HCT116 (cell line): ENCODE measurements around the gene BMF. TPM values are rescaled to one million over a fixed set of nuclear protein-coding genes. Genes with fewer than 3 reads are reported as not detected.

Experiments
- ATAC-seq: fragments of 200-7000 bp; cut with Tn5 transposase; 2 replicates; pipeline ENCODE4 v1.9.1; 2020; ENCODE audit warnings: mild to moderate bottlenecking, moderate library complexity
- BruUV-seq: library from RNA; stranded (reverse); fragments of 400-500 nt; replicated peaks from 2 replicates; lab custom pipeline; 2021; lab: Mats Ljungman, UMichigan
- CTCF ChIA-PET: fragments of 300-600 bp; sonication (Branson Sonifier 250); formaldehyde crosslinking; loops from one replicate; lab custom pipeline; 2021; ENCODE audit warnings: antibody characterized with exemption; lab: Charles Lee
- POLR2A ChIA-PET: fragments of 300-600, 350-600 bp; sonication (Branson Sonifier 250); formaldehyde crosslinking; loops from one replicate; lab custom pipeline; 2021; ENCODE audit warnings: antibody characterized with exemption; lab: Charles Lee
- RAD21 ChIA-PET, 2 experiments: fragments of 300-600 bp; sonication (Branson Sonifier 250); formaldehyde crosslinking; loops; one replicate each; lab custom pipeline; 2023; ENCODE audit warnings: low total read pairs in 2 of 2; ENCODE audit not compliant: uncharacterized antibody in 2 of 2, unreplicated experiment in 2 of 2, low non-redundant PET in 1 of 2; lab: Charles Lee
- DNase-seq: peaks from one replicate; pipeline ENCODE4 v3.0.0-alpha.2; 2010; ENCODE audit warnings: low read depth, low spot score
- H2AFZ ChIP-seq: fragments of 200-600 bp; shearing (Covaris generic), sonication (generic); 2 replicates; pipeline ENCODE4 v1.6.1; 2017; ENCODE audit warnings: low read depth, mixed run types, mixed read lengths, antibody characterized with exemption, low read length; ENCODE audit not compliant: poor library complexity, severe bottlenecking
- H3K27ac ChIP-seq: 2 replicates; pipeline ENCODE4 v1.5.1; 2012; ENCODE audit warnings: low read depth, low read length
- H3K27me3 ChIP-seq: fragments of 200-600 bp; sonication (generic); 2 replicates; pipeline ENCODE4 v1.6.1; 2016; ENCODE audit warnings: mixed run types, low read length, mixed read lengths; ENCODE audit not compliant: insufficient read depth
- H3K36me3 ChIP-seq, 2 experiments: fragments of 200-500 bp in 1 of 2; fragments of 200-600 bp in 1 of 2; sonication (Bioruptor generic) in 1 of 2; sonication (generic) in 1 of 2; 2 replicates each; pipeline versions ENCODE4 v1.5.1 to v1.6.1; 2014 to 2016; ENCODE audit warnings: low read length in 2 of 2, inconsistent platforms in 1 of 2, mixed read lengths in 1 of 2, mixed run types in 1 of 2; ENCODE audit not compliant: insufficient read depth in 2 of 2, control insufficient read depth in 1 of 2
- H3K4me1 ChIP-seq, 2 experiments: fragments of 200-600 bp in 1 of 2; sonication (generic) in 1 of 2; 2 replicates each; pipeline versions ENCODE4 v1.5.1 to v1.6.1; 2012 to 2017; ENCODE audit warnings: low read length in 2 of 2, inconsistent platforms in 1 of 2, mild to moderate bottlenecking in 1 of 2, mixed read lengths in 1 of 2, mixed run types in 1 of 2, moderate library complexity in 1 of 2; ENCODE audit not compliant: insufficient read depth in 2 of 2, control insufficient read depth in 1 of 2
- H3K4me2 ChIP-seq: fragments of 200-600 bp; sonication (generic); 2 replicates; pipeline ENCODE4 v1.6.1; 2017; ENCODE audit warnings: mixed run types, low read length, mixed read lengths
- H3K4me3 ChIP-seq, 2 experiments: fragments of 200-600 bp in 1 of 2; sonication (generic) in 1 of 2; replicated peaks in 1 of 2; 2 replicates each; pipeline ENCODE4 v1.5.1; 2011 to 2016; ENCODE audit warnings: low read length in 2 of 2, control low read depth in 1 of 2, low read depth in 1 of 2, mild to moderate bottlenecking in 1 of 2, mixed read lengths in 1 of 2, mixed run types in 1 of 2
- H3K79me2 ChIP-seq: fragments of 200-600 bp; sonication (generic); 2 replicates; pipeline ENCODE4 v1.6.1; 2017; ENCODE audit warnings: mild to moderate bottlenecking, mixed run types, low read length, moderate library complexity, mixed read lengths; ENCODE audit not compliant: insufficient read depth
- H3K9ac ChIP-seq: fragments of 200-600 bp; sonication (generic); 2 replicates; pipeline ENCODE4 v1.6.1; 2016; ENCODE audit warnings: low read length, mixed read lengths
- H3K9me2 ChIP-seq: fragments of 200-600 bp; sonication (generic), shearing (Covaris generic); 2 replicates; pipeline ENCODE4 v1.6.1; 2017; ENCODE audit warnings: mixed run types, mild to moderate bottlenecking, moderate library complexity; ENCODE audit not compliant: insufficient read depth
- H3K9me3 ChIP-seq, 2 experiments: fragments of 200-500 bp in 1 of 2; fragments of 200-600 bp in 1 of 2; sonication (Bioruptor generic) in 1 of 2; sonication (generic) in 1 of 2; 2 replicates each; pipeline ENCODE4 v1.6.1; 2014 to 2017; ENCODE audit warnings: low read length in 2 of 2, mixed read lengths in 2 of 2, inconsistent platforms in 1 of 2, low read depth in 1 of 2, mild to moderate bottlenecking in 1 of 2, mixed run types in 1 of 2, moderate library complexity in 1 of 2; ENCODE audit not compliant: control insufficient read depth in 1 of 2, insufficient read depth in 1 of 2
- H4K20me1 ChIP-seq: fragments of 200-600 bp; sonication (generic), shearing (Covaris generic); 2 replicates; pipeline ENCODE4 v1.6.1; 2017; ENCODE audit warnings: mixed run types, mild to moderate bottlenecking, moderate library complexity; ENCODE audit not compliant: insufficient read depth
- CBX3 ChIP-seq: IDR thresholded peaks from 2 replicates; pipeline ENCODE4 v1.6.1; 2012; ENCODE audit warnings: low read depth
- CEBPB ChIP-seq: IDR thresholded peaks from 2 replicates; pipeline ENCODE4 v1.6.1; 2012; ENCODE audit warnings: low read depth
- CTCF ChIP-seq, 3 experiments: fragments of 200-600 bp in 1 of 3; sonication (generic) in 1 of 3; IDR thresholded peaks in 2 of 3; conservative IDR thresholded peaks in 1 of 3; 2 replicates each; pipeline ENCODE4 v1.5.1; 2012 to 2017; ENCODE audit warnings: low read depth in 2 of 3, low read length in 2 of 3, antibody characterized with exemption in 1 of 3, borderline replicate concordance in 1 of 3, control low read depth in 1 of 3, mild to moderate bottlenecking in 1 of 3, mixed read lengths in 1 of 3, mixed run types in 1 of 3, moderate library complexity in 1 of 3; ENCODE audit not compliant: insufficient read depth in 1 of 3
- EZH2 ChIP-seq: fragments of 200-600 bp; sonication (generic); IDR thresholded peaks from 2 replicates; pipeline ENCODE4 v1.6.1; 2017; ENCODE audit warnings: antibody characterized with exemption, mixed run types
- EZH2phosphoT487 ChIP-seq: fragments of 200-600 bp; IDR thresholded peaks from 2 replicates; pipeline ENCODE4 v1.6.1; 2018; ENCODE audit warnings: antibody characterized with exemption, borderline replicate concordance
- JUND ChIP-seq: IDR thresholded peaks from 2 replicates; pipeline ENCODE4 v1.6.1; 2012
- SIN3A ChIP-seq: IDR thresholded peaks from 2 replicates; pipeline ENCODE4 v1.6.1; 2012; ENCODE audit warnings: low read depth
- TCF7L2 ChIP-seq: IDR thresholded peaks from 2 replicates; pipeline ENCODE4 v1.7.0; 2011; ENCODE audit warnings: borderline replicate concordance, inconsistent platforms; ENCODE audit not compliant: insufficient read depth, insufficient read length; ENCODE audit errors: extremely low read depth
- ZNF274 ChIP-seq: fragments of 200-500 bp; sonication (Bioruptor generic); IDR thresholded peaks from 2 replicates; pipeline ENCODE4 v1.6.1; 2014; ENCODE audit warnings: mild to moderate bottlenecking, low read depth, low read length, inconsistent platforms
- intact Hi-C: fragments of 100-400 bp; cut with micrococcal nuclease; formaldehyde crosslinking; loops from 2 replicates; pipeline ENCODE4 v1.10.0; 2022
- total RNA-seq: library from RNA; stranded (reverse); gene quantifications from one replicate; pipeline ENCODE4 v1.2.1, GENCODE V29; 2021; ENCODE audit not compliant: unreplicated experiment
- TF ChIP-seq, protein P1 (sequence below): IDR thresholded peaks from 2 replicates; pipeline ENCODE4 v1.6.1; 2012

The BMF gene
- total RNA-seq, 1 experiment from 2014 or later: 1.0 TPM

DNA sequence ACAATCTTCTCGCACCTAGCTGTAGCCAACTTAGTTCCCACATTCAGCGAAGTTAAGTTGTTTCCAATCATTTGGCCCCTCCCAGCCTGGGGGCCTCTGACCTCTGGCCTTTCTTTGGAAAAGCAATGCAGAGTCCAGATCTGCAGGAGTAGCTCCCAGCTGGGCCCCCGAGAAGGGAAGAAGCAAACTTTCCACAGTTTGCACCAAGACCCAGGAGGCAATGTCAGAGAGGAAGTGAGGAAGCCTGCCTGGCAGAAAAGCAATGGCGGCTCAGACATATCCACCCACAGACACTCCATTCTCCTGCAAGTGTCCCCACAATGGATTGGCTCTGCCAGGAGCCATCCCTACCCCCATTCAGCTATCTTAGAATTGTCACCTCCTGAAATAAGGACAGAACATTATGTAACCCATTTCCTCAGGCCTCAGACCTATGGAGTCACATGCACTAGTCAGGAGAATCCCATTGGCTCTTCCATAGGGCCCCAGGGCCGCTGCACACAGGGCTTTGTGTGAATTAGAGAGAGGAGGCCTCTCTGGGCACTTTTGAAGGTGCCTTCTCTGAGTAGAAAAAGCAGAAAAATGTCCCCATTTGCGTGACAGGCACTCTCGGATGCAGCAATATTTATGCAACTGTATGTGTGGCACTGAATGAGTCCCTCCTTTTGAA lies 49.2 kb upstream of the BMF start:
- Histone ChIP-seq H3K9me3 (no peaks in the 10 kb centered on the region), H3K27me3 (no peaks in the 10 kb centered on the region), H2AFZ (no peak overlapping the region), H3K9me2 (no peaks in the 10 kb centered on the region), H3K4me1 (peaks cover 25 to 36% of the 10 kb centered on the region in 2 experiments), H3K9ac (no peak overlapping the region), H3K36me3 (no peaks in the 10 kb centered on the region; a peak in 1 of 4 replicates), H3K4me2 (no peak overlapping the region), H3K4me3 (no peak overlapping the region), H3K79me2 (peaks cover 21% of the 10 kb centered on the region), H3K27ac (no peak overlapping the region)
- no peak for ATAC-seq
- CTCF ChIA-PET: no interaction called here
- RAD21 ChIA-PET: no interaction called here
- DNase-seq: no peak
- intact Hi-C loops: no loop called here
- POLR2A ChIA-PET: no interaction called here
- TF ChIP-seq CEBPB (no peak), CTCF (IDR thresholded peaks at IDR 0.05 in 2 of 3, conservative IDR thresholded peaks at IDR 0.05 in 1 of 3; ENCODE audit: borderline replicate concordance in 1 of 3, insufficient read depth in 1 of 3, low read depth in 2 of 3, low read length in 2 of 3) (no peak), CBX3 (no peak), JUND (no peak), EZH2 (no peak), TCF7L2 (no peak), EZH2phosphoT487 (no peak), ZNF274 (no peak), SIN3A (no peak)
- TF ChIP-seq, protein P1, sequence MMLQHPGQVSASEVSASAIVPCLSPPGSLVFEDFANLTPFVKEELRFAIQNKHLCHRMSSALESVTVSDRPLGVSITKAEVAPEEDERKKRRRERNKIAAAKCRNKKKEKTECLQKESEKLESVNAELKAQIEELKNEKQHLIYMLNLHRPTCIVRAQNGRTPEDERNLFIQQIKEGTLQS: no peak
- TF ChIP-seq, all 23 proteins: peak for 0
- H4K20me1 ChIP-seq: no peaks in the 10 kb centered on the region
- no TSS peak for BruUV-seq
